GM18861 (cell line): ENCODE measurements around the gene GPALPP1.
"Not testable (repeated sequence)": the region's sequence is repeated elsewhere in the genome, so short reads cannot be mapped to it uniquely, and the experiment has no call there.

Experiments
- ATAC-seq: cut with Tn5 transposase; IDR thresholded peaks from one replicate; pipeline ENCODE4 v1.9.1; 2021; ENCODE audit not compliant: unreplicated experiment

GPALPP1 gene

GRCh38 chr13:45004096-45004495 is 14.8 kb downstream of the GPALPP1 start:
- no peak for ATAC-seq

- ATAC-seq = no peak
Measured at GRCh38 chr13:45007225-45007624, 17.9 kb downstream of the GPALPP1 start.

DNA sequence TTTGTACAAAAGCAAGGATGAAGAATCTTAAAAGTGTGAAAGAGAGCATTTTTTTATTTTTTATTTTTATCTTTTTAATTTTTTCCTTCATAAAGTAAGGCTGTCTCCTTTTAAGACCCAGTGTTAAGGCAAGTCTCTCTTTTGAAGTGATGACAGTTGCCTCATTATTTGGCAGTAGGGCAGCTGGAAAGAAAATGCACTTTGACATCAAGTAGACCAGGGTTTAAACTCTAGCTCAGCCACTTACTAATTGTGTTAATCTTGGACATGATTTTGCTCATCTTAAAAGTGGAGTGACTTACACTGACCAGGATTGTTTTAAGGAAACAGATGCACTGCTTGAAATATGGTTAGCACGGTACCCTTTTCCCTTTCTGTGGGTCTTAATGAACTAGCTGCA is 18.5 kb downstream of the GPALPP1 start:
- ATAC-seq = no peak

- ATAC-seq = no peak
Measured at GRCh38 chr13:45011198-45011597, 21.9 kb downstream of the GPALPP1 start.

- ATAC-seq = no peak
Measured at GRCh38 chr13:45015300-45015699, 26.0 kb downstream of the GPALPP1 start.

DNA sequence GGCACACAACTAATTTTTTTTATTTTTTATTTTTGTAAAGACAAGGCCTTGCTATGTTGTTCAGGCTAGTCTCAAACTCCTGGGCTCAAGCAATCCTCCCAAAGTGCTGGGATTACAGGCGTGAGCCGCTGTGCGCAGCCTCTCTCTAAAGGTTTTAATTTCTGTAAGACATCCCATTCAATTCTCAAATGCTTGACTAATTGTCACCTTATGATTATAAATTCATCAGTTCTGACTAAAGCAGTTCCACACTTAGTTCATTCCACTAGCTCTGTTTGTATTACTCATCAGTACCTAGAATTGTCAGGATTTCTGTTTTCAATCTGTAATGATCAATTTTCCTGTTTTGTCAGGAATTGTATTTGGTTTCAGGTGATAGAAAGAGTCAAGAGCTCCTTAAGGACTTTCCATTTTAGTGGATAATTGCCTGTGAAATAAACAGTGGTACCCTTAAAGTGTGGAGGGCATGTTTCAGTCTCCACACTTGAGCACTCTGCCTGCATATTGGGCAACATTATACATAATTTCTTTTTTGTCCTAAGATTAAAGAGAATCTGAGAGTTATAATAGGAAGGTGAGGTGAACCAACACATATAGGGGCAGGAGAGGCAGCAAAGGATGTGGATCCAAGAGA is 27.6 kb downstream of the GPALPP1 start:
- ATAC-seq = no peak

- not testable (repeated sequence) for ATAC-seq
Measured at GRCh38 chr13:45019981-45020380, 30.6 kb downstream of the GPALPP1 start.

DNA sequence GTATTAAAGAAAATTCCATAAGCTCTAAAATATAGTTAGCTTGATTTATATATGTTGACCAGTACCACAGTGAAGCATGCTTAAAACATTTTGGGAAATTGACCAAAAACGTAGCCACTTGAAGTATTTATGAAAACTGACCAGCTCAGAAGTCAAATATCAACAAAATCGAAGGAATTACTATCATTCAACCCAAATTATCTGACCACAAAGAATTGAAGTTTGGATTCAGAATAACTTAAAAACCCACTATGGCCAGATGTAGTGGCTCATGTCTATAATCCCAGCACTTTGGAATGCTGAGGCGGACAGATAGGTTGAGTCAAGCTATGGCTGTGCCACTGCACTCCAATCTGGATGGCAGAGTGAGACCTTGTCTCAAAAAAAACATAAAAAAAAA is 31.9 kb downstream of the GPALPP1 start:
- no peak for ATAC-seq

- ATAC-seq = no peak
Measured at GRCh38 chr13:45024847-45025246, 35.5 kb downstream of the GPALPP1 start.

GRCh38 chr13:45034342-45034741 is 45.0 kb downstream of the GPALPP1 start:
- no peak for ATAC-seq

DNA sequence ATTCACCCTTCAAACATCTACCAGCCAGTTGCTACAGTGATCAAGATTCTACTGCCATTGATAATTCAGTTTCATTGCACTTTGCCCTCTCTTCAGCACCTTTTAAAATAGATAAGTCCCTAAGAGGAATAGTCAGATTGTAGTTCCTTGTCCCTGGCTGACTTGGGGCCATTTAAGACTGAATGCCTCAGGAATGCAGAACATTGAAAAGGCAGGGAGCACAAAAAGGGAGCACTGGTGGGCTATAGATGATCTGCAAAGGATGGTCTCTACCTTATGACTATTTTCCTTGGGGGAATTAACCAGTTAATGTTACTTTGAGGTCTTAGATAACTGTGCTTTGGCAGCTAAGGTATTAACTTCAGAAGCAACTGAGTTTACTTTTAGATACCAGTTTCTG is 46.9 kb downstream of the GPALPP1 start:
- ATAC-seq = no peak

DNA sequence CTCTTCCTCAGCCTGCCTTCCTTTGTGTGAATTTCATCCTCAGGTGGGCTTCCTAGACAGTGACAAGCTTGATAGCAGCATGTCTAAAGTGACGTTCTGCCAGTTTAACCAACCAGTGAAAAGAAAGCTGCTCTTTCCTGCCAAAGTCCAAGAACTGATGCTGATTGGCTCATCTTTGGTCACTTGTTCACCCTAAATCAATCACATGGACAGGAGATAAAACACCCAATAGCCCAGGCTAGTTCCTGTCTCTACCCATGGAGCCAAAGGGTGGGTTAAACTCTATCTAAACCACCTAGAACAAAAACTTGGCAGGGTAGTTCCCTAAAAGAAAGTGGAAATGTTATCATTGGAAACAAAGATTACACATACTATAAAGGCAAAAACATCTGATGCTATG is 50.8 kb downstream of the GPALPP1 start:
- ATAC-seq = no peak

- no peak for ATAC-seq
Measured at GRCh38 chr13:45040622-45041021, 51.3 kb downstream of the GPALPP1 start.

DNA sequence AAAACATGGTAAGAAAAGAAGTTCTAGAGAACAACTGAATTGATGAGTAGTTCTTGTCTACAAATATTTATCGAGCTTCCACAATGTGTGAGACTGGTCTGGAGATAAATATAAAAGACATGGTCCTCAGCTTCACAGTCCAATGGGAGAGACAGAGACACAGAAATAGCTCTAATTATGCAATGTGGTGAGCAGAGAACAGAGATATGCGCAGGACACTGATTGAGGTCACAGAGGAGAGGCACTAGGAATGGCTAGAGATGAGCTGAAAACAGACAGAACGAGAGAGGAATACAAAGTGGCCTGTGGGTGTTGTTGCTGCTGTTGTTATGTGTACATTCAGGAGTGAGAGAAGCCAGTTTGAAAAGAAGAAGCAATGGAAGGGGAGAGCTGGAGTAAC is 53.2 kb downstream of the GPALPP1 start:
- ATAC-seq = no peak

DNA sequence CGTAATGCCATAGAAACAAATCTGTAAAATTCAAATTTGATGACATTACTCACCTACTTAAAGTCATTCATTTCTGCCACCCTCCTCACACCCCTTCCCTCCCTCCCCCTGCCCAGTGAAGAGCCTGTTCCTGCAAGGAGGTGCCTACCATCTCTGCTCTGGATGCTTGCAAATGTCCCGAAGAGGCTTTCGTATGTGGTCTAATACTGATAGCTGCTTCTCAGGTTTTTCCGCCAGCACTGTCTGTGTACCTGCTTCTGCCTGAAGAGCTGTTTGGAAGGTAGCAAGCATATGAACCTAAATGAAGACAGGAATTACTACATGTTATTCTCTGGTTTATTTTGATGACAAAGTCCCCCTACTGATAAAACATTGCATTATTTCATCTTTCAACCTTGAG is 57.1 kb downstream of the GPALPP1 start:
- ATAC-seq = no peak

GRCh38 chr13:45047394-45048310 is 58.3 kb downstream of the GPALPP1 start:
- ATAC-seq = no peak

- peak; percentile 44 for ATAC-seq
Measured at GRCh38 chr13:45048890-45049407, 59.6 kb downstream of the GPALPP1 start.

DNA sequence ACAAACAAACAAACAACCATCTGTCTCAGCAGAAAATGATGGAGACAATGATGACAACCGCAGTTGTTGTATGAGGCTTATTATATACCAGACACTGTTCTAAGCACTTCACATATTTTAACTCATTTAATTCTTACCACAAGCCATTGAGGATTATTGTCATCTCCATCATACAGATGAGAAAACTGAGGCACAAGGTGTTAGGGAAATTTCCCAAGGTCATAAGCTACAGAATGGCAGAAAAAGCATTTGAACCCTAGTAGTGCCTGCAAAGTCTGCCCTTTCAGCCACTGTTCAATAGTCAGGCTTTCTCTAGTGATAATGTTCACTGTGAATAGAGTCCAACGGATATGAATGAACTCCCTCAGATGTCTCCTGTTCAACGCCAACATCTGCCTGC is 60.1 kb downstream of the GPALPP1 start:
- ATAC-seq = no peak

- ATAC-seq = no peak
Measured at GRCh38 chr13:45051315-45051714, 62.0 kb downstream of the GPALPP1 start.

- ATAC-seq = peak; percentile 90
Measured at GRCh38 chr13:45055198-45055901, 66.0 kb downstream of the GPALPP1 start.

DNA sequence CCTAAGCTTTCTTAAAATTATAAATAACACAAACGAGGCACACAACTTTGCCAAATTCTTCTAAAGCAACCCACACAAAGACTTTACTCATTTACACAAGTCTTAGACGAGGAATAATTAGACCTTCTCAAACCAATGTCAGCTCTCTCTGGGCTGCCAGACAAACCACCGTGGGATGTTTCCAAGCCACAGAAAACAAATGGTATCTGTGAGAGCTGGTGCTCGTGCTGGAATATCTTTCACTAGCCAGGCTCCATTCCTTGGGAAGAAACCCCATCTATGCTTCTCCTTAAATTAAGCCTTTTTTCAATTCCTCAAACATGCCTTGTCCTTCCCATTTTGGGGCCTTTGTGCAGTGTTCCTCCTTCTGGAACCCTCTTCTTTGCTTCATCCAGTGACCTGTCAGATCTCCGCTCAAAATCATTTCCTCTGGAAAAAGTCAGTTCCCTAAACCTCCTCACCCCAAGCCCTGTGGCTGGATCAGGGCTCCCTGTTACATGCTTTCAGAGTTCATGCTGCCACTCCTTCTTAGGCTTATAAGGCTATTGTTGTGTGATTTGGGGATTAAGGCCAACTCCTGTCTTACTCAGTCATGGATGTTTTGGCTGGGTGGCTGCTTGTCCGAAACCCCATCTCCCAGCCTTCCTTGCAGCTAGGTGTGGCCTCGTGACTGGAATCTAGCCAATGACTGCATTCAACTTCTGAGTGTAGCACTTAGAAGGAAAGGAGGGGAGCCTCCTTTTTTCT is 66.7 kb downstream of the GPALPP1 start:
- ATAC-seq = peak; percentile 17
